GM23248 (cell line): ENCODE data around the gene OLA1.

Experiments
- EZH2 ChIP-seq: fragments of 200-600 bp; sonication (generic); IDR thresholded peaks from 2 replicates; pipeline ENCODE4 v1.6.1; 2018; ENCODE audit warnings: antibody characterized with exemption, mild to moderate bottlenecking; ENCODE audit not compliant: insufficient read depth, poor library complexity, severe bottlenecking
- EZH2phosphoT487 ChIP-seq: fragments of 200-600 bp; sonication (generic); IDR thresholded peaks from 2 replicates; pipeline ENCODE4 v1.6.1; 2018; ENCODE audit warnings: antibody characterized with exemption, moderate library complexity, mild to moderate bottlenecking, low read depth; ENCODE audit not compliant: insufficient read depth

DNA sequence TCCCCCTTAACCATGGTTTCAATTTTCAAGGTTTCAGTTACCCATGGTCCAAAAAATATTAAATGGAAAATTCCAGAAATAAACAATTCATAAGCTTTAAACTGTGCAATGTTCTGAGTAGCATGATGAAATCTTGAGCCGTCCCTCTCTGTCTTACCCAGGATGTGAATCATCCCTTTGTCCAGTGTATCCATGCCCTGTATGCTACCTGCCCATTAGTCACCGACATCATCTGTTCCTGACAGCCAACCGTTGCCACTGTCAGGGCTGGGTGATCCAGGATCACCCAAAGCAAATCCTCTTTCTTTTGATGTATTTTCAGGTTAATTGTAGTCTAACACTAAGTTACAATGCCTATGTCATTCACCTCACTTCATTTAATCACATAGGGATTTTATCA lies 15.7 kb upstream of the OLA1 start:
- TF ChIP-seq EZH2 (no peak), EZH2phosphoT487 (no peak)
